HG02840 (cell line): ENCODE data around the gene ITGB7.

ENCODE experiments used
- ATAC-seq: cut with Tn5 transposase; IDR thresholded peaks from one replicate; pipeline ENCODE4 v1.9.1; 2021; ENCODE audit warnings: mild to moderate bottlenecking, moderate library complexity, moderate number of reproducible peaks; ENCODE audit not compliant: unreplicated experiment, low FRiP score

ITGB7 gene

DNA sequence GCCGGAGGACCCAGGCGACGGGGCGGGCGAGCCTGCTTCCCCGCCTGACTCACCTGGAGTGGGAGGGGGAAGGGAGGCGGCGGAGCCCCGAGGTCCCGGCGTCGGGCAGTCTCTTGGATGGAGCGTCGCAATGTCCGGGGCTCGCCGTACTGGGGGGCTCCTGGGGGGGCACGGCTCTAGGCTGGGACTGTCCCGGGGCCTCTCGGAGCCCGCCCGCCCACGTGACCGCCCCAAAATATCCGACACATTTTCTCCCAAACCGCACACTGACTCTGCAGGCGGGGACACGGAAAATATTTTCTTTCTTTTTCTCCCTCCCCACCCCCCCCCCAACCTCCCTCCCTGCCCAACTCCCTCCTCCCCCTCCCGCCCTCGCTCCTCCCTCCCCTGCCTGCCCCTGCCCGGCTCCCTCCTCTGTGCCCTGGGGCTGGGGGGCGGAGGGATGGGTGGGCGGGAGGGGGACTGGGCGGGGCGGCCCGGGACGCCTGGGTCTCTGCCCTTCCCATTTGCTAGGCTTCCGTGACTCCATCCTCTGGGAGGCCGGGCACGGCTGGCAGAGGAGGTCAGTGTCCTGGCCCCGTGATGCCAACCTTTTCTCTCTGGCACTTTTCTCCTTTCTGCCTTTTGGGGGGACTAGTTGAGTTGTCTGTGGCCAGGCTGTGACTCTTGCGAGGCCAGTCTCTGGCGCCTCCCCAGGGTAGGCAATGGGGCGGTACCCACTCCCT lies 25.0 kb upstream of the ITGB7 start, which contains the start of gene RARG:
RARG (minus strand) TSS at position 289 of the 725 bp plus-strand sequence. CDS start 4,664 bp downstream, outside the sequence.
- no peak for ATAC-seq

DNA sequence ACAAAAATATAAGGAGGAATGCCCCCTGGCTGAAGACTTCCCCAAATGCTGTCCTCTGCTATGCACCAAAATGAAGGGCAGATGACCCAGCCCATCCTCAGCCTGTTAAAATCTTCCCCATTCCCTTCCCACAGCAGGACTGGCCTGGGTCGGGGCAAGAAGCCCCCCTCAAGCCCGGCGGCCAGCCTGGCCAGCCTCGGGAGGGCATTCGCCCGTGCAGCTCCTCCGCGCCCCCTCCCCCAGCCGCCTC lies 24.5 kb upstream of the ITGB7 start:
- ATAC-seq: no peak

DNA sequence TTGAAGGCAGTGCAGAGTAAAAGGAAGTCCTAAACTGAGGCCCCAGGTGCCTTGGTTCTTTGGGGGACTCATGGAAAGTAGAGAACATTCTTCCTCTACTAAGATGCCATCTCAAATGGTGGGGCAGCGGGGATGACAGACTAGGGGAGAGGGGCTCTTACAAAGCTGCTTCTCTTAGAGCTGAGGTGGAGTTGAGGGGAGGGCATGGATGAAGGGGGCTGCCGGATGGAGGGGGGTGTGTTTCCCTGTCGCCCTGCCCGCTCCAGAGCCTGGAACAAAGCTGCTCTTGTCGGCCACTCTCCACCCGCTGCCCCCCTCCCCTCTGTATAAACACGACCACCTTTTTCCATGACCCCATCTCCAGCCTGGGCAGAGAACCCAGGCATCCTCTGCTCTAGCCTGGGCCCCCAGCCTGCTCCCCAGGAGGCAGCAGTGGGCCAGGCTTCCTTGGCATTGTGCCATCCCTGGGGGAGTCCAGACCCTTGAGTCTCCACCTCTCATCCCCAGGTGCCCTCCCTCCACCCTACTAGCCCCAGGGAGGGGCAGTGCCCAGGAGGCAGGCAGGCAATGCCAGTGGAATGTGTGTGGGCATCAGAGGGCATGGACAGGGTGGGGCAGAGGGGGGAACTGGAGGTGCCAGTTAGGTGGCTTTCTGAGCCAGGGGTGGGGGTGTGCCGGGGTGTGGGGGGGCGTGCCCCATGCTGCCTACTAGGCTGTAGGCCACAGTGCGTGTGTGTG lies 23.2 kb upstream of the ITGB7 start:
- ATAC-seq: no peak

DNA sequence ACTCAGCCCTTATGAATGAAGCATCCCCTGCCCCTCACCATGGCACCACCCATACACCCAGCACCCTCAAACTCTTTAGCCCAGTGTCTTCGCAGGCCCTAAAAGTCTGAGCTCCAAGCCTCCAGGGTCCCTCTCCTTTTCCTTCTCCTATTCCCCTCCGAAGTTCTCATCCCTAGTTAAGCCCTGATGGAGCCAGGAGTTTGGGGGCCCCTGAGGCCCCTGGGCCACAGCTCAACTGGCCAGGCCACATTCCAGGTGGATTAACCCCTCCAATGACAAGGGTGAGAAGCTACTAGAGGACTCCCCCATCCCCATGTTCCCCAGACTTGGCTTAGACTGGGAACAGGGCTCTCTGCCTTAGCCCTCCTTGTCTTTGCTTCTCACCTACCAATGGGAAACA lies 22.4 kb upstream of the ITGB7 start:
- no peak for ATAC-seq

DNA sequence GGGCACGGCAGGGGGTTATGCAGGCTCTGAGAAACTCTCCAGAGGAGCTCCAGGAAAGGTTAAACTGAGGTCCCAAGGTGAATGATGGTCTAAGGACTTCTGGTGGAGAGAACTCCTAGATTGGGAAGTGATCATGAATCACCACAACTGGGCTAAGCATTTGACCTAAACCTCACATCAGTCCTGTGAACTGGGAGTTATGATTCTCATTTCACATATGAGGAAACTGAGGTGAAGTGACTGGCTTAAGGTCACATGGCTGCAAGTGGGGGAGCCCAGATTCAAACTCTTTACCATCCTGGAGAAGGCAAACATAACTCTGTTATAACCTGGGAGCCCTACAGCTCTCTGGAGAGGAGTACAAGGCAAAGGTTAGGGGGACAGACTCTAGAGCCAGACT lies 20.8 kb upstream of the ITGB7 start:
- ATAC-seq: no peak

DNA sequence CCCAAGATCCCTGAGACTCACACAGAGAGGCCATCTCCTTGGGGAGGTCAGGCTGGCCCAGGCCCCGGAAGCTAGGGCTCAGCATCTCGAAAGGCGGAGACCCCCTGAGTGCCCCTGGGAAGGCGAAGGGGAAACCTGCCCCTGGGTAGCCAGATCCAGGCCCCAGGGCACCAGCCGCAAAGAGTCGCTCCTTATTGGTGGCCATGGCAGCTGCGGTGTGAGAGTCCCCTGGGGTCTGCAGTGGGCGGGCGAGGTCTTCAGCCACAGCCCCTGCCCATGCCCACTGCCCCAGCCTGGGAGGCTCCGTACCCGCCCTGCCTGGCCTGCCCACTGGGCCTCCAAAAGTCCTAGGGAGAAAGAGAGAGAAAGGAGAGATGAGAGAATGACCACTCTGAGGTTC lies 20.3 kb upstream of the ITGB7 start:
- no peak for ATAC-seq

DNA sequence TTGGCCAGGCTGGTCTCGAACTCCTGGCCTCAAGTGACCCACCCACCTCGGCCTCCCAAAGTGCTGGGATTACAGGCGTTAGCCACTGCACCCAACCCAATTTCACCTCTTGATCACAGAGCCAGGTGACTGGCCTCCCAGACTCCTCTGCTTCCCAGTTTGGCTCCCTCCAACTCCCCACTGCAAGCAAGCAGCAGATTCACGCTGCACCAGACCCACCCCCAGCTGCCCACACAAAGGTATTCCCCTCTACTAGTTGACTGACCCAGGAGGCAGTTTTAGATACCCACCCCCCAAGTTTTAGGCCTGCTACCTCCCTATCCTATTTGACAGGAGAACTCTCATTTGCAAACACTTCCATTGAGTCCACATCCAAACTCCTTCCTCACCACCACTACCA lies 19.8 kb upstream of the ITGB7 start:
- ATAC-seq: no peak

DNA sequence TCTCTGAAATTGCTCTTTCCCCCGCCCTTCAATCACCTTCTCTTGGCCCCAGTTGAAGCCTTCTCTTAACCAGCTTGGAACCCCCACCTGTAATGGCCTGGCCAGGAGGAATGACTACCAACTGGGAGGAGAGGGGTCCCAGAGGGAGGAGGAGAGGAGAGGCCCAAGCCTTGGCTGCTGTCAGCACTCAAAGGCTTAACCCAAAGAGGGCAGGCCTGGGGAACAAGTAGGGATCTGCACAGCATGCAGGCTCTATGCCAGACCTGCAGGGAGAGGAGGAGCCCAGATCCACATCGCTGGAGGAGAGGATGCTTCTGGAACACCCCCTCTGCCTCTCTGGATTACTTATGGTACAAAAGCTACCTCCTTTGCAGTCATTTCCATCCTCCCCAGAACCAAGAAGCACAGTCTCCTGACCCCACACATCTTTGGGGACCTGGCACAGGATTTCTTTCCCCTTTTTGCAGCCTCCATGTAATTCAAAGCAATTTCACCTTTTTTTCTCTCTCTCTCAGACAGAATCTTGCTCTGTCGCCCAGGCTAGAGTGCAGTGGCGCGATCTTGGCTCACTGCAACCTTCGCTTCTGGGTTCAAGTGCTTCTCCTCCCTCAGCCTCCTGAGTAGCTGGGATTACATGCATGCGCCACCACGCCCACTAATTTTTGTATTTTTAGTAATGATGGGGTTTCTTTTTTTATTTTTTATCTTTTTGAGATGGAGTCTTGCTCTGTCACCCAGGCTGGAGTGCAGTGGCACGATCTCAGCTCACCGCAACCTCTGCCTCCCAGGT lies 18.8 kb upstream of the ITGB7 start:
- ATAC-seq: no peak

DNA sequence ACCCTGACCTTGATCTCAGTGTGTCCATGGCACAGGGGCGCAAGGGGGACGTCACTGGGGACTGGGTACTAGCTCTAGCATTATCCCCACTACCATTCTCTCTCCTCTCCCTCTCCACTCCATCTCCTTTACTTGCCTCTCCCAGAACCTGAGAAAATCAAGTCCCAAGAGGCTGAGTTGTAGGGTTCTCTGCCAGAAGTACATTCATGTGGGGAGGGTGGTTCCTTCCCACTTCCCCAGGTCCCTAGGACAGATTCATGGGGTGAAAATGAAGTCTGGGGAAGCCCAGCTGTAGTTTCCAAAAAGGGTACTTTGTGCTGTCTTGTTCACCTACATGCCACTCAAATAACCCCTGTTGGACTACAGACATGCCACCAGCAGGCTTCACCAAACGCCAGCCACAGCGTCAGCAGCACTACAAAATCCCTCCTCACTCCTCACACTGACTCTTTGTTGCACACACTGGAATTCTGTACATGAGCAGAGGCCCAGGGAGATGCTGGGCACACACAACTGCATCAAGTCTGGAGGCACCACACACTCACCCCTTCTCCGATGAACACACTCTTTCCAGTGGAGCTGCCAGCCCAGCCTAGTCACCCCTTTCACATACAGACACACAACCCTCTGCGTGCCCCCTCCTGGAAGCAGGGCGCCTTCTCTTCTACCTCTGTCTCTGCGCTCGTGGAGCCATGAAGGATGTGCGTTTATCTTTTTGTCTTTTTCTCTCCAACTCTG lies 18.0 kb upstream of the ITGB7 start:
- ATAC-seq: no peak

DNA sequence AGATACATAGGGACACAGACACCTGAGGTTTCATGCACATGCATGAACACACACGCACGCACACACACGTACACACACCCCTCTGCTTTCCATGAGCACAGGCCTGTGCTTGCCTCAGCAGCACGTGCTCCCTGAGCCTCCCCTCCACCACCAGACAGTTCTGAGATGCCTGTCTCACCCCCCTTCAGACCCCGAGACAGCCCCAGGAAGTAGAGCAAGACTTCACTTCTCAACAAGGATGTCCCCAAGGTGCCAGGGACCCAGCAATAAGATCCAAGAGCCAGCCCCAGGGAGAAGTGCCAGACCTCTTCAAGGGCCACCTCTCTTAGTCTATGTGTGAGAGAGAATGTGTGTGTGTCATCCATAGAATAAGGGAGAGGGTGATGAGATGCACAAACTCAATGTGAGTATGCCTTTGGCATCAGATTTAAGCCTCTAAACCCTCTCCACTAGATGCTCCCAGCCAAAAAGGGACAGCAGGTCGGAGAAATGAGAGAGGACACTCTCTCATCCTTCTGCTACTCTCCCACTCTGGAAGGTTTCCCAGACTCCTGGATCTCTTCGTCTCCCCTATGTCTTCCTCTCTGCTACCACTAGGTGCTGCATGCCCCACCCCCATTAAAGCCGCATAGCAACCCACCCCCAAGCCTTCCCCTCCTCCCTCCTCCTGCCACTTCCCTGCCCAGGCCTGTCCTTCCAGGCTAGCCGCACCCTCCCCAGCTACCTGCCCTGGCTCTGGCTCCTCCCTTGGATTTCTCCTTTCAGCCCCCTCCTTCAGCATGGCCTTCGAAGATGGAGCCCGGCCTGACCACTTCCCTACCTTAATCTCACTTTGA lies 17.2 kb upstream of the ITGB7 start:
- no peak for ATAC-seq

DNA sequence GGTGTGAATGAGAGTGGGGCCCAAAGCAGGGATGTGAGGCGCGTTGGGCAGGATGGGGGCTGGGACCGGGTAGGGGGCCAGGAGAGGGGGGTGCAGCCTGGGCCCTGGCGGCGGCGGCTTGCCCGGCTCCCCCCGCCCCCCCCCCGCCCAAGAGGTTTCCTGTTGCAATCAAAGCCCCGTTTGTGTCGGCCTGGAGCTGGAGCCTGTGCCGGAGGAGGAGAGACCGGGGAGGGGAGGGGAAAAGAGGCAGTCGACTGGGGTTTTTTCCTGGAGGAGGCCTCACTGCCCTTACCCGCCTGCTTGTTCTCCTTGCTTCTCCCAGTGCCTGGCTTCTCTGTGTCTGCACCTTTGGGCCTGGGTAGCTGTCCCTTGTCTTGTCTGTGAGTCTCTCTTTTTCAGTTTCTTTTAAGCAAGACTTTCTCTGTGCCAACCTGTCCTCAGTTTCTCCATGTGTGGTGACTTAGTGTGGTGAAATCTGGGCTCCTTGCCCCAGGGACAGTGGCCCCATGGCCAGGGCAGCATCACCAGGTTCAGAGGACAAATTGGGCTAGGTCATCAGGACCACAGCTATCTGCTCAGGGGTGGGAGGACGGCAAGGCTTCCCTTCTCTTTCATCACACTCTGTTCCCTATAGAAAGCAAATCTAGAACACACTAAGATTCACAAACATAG lies 16.5 kb upstream of the ITGB7 start:
- ATAC-seq: no peak

DNA sequence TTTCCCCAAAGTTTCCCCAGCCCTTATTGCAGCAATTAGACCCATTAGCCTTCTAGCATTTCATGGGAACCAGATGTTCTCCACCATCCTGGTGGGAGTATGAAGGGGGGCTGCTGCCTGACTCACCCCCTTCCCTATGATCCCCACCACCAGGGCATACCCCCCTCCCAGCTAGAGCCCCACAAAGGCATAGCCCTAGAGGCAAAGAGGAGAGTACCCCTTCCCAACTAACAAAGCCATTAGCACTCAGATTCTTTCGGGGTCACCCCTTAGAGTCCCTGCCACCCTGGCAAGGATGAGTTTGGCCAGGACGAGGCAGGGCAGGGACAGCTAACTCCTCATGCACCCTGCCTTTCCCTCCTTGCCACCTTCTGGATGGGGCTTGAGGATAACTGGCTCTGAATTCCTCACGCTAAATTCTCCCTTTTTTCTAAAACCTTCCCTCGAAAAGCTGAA lies 15.8 kb upstream of the ITGB7 start:
- ATAC-seq: no peak

DNA sequence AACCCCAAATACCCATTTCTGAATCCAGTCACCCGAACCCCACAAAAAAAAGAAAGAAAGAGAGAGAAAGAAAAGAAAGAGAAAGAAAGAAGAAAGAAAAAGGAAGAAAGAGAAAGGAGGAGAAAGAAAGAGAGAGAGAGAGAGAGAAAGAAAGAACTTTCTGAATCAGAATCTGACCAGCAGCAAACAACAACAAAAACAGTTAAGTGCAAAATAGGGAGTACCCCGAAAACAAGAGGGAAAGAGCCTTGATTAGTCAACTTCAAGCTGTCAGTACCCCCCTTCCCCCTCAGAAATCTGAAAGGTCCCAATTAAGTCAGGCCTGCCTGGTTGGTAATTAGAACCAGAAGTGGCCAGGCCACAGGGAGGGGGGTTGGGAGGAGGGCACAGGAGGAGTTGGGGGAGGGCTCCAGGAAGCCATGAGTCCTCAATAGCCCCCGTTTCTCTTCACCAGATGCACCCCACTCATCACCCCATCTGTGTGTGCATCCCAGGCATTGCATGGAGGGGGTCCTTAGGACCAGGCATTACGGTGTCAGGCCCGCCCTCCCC lies 15.2 kb upstream of the ITGB7 start:
- no peak for ATAC-seq

DNA sequence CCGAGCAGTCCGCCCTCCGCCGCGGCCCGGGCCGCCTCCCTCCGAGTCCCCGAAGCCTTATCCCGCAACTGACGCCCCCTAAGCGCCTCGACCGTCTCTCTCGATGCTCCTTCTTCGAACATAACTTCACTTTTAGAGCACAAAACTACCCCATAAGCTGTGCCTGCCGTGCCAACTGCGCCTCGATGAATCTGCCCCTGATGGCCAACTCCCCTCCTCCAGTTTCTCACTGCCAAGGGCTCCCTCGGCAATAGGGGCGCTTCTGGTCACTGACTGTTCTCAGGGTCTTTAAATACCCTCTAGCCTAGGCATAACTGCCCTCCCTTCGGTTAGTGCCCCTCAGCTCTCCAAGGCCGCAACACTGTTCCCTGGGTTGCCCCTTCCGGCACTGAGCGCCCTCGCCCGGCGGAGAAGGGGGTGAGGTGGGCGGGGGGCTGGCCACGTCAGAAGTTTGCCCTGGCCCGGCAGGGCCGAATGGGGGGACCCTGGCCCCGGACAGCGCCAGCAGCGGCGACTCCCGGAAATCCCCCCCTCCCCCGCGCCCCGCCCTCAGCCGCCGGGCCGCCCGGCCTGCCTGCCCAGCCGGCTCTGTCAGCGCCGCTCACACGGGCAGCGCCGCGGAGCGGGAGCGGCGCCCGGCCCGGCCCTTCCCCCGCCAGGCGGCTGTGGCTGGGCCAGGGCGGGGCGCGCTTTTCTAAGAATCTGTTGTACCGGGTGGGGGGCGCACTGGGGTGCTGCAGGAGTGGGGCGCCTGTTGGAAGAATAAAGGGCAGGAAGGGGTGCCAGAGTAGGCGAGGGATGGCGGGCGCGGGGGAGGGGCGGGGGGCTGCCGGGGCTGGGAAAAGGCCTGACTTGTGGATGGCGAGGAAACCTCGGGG lies 14.4 kb upstream of the ITGB7 start:
- ATAC-seq: peak; percentile 40

DNA sequence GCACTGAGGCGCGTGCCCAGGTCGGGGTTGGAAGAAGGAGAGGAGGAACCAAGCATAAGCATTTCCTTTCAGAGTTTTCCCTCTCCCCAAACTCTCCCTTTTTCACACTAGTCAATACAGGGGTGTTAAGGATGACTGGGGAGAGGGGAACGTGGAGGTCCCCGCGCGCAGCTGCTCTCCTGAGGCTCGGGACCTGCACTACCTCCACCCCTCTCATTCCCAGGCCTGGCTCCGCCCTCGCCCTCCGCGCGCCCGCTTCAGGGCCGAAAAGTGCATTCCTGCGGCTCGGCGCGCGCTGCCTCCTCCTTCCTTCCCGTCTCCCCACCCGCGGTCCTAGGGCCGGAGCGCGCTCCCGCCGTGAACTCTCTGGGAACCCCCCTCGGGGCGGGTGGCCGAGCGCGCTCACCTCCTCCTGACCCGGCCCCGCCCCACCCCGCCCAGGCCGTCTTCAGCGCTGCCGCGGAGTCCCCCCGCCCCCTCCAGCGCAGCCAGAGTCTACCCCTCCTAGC lies 13.7 kb upstream of the ITGB7 start:
- ATAC-seq: peak; percentile 47

DNA sequence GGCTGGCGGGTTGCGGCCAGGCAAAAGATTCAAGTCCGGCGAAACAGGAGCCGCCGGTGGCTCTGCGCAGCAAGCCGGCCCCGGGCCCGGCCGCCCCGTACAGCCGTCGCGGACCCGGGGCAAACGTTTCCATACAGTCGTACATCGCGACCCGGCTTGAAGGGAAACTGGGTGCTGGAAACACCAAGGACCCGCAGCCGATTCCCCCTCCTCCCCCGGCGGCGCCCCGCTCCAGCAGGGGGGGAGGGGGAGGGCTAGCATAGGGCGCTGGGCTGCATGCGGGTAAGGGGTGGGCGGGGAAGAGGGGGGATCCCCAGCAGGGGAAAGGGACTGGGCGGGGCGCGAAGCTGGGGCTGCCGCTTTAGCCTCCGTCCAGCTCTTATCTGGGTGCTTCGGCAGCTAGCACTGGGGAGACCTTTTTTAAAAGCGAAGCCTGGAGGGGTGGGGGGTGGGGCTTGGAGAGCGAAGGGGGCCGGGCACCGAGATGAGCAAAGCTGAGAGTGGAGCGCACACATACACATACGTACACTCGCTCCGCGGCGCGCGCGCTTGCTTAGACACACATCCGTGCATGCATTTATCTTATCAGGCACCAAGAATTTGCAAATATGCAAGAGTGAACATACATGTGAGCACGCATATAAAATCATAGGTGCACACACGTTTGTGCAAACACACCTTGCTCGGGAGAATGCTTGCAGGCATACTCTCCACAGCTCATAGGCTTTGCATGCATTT lies 13.1 kb upstream of the ITGB7 start:
- ATAC-seq: peak; percentile 24

DNA sequence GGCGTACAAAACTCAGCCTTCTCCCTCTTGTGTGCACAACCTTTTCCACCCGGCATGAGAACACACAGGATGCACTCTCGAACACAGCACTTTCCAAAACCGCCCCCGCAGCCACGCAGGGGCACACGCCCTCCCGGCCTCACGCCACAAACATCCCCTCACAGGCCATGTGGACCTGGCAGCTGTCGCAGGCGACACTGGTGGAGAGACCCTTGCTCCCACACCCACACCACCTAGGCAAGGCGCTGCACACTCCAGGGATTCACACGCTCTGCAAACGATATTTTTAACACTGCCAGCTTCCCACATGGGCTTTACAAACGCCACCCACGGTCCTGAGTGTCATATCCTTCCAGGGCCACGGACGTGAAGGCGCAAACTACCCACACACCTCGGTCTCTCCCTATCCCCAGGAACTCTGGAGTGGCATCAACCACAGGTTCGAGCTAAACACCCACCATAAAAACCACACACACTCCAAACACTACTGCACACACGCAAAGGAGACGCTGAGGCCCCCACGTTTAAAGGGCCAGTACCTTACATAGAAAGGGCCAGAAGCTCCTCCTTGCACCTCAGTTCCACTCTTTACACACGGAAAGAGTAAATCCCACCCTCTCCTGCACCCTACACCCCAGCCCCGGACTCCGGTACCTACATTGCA lies 12.4 kb upstream of the ITGB7 start:
- no peak for ATAC-seq
